ENCODE results near the gene DFFA. TPM values are rescaled to one million over a fixed set of nuclear protein-coding genes. Genes with fewer than 3 reads are reported as not detected.
A peak's percentile ranks its signal among the peaks of the same experiment; 100 is the strongest.
"Not testable (repeated sequence)": the region's sequence is repeated elsewhere in the genome, so short reads cannot be mapped to it uniquely, and the experiment has no call there.

Gene DFFA
- total RNA-seq, 1 donor from 2014 or later = 20.8 TPM

- ATAC-seq (ENCODE audit: poor library complexity) = no peak
- no peak for DNase-seq
- intact Hi-C loops (cut with DNase I) = no loop called here
Measured at GRCh38 chr1:10440794-10441193, 31.5 kb downstream of the DFFA start.

DNA sequence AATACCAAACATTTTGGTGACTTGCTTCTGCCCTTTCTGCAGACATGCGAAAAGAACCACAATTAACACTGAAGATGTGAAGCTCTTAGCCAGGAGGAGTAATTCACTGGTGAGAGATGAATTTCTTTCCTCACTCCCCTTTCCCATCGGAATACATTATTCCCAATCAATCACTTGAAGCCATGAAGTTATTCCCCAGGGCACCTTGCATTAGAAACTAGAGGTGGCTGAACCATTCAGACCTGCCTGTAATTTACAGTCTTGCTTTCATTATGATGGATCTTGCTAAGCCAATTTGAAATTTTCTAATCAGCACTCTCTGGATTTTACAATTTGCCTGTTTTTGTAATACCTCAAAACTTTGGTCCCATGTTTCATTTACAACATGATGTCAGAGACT is 32.0 kb downstream of the DFFA start:
- DNase-seq (no peak), ATAC-seq (ENCODE audit: poor library complexity) (no peak)
- intact Hi-C loops (cut with DNase I) = no loop called here

DNA sequence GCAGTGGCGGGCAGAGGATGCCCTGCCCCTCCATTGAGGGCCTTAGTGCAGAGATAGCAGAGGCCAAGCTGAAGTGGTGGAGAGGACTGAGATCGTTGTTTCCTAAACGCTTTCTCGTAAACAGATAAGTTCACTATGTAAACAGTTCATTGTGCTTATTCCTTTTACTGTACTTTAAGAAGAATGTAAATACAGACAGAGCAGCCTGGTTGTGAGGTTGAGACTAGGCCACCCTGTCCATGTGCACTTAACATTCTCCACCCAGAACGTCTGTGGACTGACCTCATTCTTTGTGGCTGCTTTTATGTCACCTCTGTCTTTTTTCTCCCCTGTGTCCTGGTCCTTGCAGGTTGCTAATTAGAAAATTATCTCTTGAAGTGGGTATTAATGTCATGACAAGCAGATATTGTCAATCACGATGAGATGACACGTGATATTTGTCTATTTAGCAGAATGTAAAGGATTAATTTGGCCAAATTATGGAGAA is 33.6 kb downstream of the DFFA start:
- ATAC-seq (ENCODE audit: poor library complexity) = no peak
- DNase-seq = no peak
- intact Hi-C loops (cut with DNase I) = loop anchor here (10.0 kb wide), 1 partner anchor 56 kb away; no protein-coding TSS in a partner anchor

DNA sequence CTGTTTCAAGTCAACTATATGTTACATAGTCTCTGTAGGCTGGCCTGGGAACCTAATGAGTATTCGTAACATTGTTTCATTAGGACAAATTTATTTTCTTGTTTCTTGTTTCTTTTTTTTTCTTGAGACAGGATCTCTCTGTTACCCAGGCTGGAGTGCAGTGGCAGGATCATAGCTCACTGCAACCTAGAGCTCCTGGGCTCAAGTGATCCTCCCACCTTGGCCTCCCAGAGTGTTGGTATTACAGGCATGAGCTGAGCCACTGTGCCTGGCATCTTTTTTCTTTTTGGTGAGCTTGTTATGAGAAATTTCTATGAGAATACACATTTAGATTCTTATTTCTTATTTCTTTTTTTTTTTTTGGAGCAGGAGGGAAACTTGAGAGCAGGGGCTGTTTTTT is 35.3 kb downstream of the DFFA start:
- no peak for DNase-seq
- intact Hi-C loops (cut with DNase I) = loop anchor here (10.0 kb wide), 1 partner anchor 58 kb away; no protein-coding TSS in a partner anchor
- ATAC-seq (ENCODE audit: poor library complexity) = no peak

DNA sequence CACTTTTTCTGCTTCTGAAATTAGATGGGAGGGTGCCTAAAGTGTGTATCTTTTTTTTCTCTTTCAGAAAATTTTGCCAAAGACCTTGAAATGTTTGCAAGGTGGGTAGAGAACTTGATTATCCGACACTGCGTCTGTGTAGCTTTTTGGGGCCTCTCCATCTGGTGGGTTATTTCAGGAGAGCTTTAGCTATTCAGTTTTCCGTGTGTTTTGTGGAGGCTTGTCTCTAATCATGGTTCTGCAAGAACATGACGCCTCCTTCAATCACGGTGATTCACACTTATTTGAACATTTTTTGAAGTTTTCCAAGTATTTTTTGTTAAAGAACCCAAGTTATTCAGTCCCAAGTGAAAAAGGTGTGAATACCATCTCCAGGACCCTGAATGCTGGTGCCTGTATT is 37.7 kb downstream of the DFFA start:
- intact Hi-C loops (cut with DNase I) = loop anchor here (10.0 kb wide), 1 partner anchor 60 kb away; no protein-coding TSS in a partner anchor
- ATAC-seq (ENCODE audit: poor library complexity) (no peak), DNase-seq (no peak)

DNA sequence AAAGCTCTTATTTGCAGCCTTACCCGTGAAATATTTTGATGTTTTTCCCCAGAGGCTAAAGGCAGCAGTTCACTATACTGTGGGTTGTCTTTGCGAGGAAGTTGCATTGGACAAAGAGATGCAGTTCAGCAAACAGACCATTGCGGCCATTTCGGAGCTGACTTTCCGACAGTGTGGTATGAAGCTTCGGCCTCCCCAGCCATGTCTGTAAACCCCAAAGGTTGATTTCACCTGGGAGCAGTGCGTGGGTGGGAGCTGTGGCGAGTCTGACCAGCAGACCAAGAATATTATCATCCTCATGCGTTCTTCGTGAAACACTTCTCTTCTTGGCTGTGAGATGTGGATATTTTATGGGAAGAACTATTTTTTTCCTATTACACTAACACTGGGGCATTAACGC is 38.5 kb downstream of the DFFA start:
- DNase-seq (no peak), ATAC-seq (ENCODE audit: poor library complexity) (no peak)
- intact Hi-C loops (cut with DNase I) = loop anchor here (10.0 kb wide), 1 partner anchor 61 kb away; no protein-coding TSS in a partner anchor

DNA sequence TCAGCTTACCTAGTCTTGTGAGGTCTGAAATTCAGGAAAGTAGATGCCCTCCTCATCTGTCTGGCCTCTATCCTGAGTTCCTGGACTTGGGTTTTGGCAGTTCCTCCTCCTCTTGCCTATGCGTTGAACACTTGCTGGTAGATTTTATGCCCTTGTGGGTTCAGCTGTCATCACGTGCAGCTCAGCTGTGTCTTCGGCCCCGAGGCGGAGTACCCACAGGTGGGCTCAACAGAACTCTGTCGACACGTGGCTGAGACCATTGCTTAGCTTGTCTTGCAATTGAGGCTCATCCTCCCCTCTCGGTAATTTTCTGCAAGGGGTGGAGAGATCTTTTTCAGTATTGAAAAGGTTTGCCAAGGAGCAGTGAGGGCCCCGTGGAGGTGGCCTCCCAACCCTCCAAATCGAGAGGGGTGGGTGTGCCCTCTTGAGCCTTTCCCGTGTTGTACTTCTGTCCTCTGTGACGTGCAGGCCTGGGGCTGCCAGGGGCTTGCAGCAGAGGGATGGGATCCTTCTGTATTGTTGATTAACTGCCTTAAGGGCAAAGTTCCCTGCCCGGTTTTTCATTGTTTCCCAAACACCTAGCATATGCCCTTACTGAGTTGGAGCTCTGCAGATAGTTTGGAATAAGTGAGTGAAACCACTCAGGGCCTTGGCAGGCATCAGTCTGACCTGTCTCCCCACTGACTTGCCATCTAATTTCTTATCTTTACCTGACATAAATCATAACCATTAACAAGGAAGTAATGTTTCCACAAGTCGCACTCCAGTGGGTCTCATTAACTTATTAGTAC is 39.2 kb downstream of the DFFA start:
- no peak for ATAC-seq (ENCODE audit: poor library complexity)
- intact Hi-C loops (cut with DNase I) = loop anchor here (10.0 kb wide), 1 partner anchor 62 kb away; no protein-coding TSS in a partner anchor
- DNase-seq = no peak

DNA sequence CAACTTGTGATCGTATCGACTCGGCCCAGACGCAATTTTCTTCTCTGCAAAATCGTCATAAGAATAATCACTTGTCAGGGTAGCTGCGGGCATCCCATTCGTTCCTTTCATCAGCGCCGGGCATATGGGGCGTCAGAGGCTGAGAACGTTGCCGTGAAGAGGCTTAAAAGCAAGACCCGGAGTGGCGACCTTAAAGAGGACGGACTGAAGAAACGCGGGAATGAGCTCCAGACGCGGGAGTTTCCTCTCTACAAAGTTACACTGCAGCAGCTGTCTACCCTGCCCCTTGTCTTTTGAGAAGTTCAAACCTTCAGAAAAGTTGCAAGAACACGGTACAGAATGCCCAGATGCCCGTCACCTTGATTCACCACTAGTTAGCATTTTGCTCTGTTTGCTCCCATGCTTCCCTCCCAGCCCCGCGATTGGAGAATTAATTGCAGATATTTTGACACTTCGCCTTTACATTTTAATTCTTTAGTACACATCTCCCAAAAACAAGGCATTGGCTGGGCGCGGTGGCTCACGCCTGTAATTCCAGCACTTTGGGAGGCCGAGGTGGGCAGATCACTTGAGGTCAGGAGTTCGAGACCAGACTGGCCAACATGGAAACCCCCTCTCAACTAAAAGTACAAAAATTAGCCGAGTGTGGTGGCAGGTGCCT is 41.1 kb downstream of the DFFA start:
- ATAC-seq (ENCODE audit: poor library complexity) = no peak
- intact Hi-C loops (cut with DNase I) = loop anchor here (10.0 kb wide), 1 partner anchor 64 kb away; no protein-coding TSS in a partner anchor

GRCh38 chr1:10430216-10431069 is 41.9 kb downstream of the DFFA start, which contains the start of gene CENPS:
Gene CENPS, plus strand, starts transcription at chr1:10430433. Its CDS starts 85 bp downstream, at chr1:10430518.
- peak; percentile 98 for ATAC-seq (ENCODE audit: poor library complexity)
- intact Hi-C loops (cut with DNase I) = loop anchor here (10.0 kb wide), 1 partner anchor 64 kb away; no protein-coding TSS in a partner anchor

More for the DNA sequence above, 41.1 kb downstream of the DFFA start:
- no peak for DNase-seq

GRCh38 chr1:10429868-10430215 is 42.5 kb downstream of the DFFA start:
- DNase-seq = no peak
- ATAC-seq (ENCODE audit: poor library complexity) = no peak
- intact Hi-C loops (cut with DNase I) = loop anchor here (2.0 to 10.0 kb wide), 3 partner anchors 53 to 803 kb away; no protein-coding TSS in a partner anchor

More at GRCh38 chr1:10430216-10431069, 41.9 kb downstream of the DFFA start, which contains the start of gene CENPS:
- DNase-seq = peak; percentile 95

DNA sequence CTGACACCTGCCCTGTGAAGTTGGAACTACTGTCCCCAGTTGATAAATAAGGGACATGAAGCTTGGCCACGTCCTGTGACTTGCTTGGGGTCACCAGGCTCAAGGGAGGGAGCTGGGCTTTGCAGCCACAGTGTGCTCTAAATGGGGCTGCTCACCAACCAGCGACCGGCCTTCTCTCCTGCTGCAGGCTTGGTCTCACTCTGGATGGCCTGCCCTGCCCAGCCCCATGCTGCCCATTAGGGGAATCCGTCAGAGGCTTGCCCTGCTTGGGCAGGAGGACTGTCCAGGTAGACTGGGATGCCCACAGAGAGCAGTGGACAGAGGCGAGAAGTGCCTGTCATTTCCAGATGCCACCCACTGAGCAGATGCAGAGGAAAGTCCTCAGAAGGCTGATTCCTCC is 43.3 kb downstream of the DFFA start:
- ATAC-seq (ENCODE audit: poor library complexity) = no peak
- intact Hi-C loops (cut with DNase I) = loop anchor here (2.0 kb wide), 2 partner anchors 52 to 802 kb away; no protein-coding TSS in a partner anchor

GRCh38 chr1:10426535-10426848 is 45.8 kb downstream of the DFFA start:
- ATAC-seq (ENCODE audit: poor library complexity); intact Hi-C loops (cut with DNase I); DNase-seq: not testable (repeated sequence)

More for the DNA sequence above, 43.3 kb downstream of the DFFA start:
- DNase-seq = no peak

DNA sequence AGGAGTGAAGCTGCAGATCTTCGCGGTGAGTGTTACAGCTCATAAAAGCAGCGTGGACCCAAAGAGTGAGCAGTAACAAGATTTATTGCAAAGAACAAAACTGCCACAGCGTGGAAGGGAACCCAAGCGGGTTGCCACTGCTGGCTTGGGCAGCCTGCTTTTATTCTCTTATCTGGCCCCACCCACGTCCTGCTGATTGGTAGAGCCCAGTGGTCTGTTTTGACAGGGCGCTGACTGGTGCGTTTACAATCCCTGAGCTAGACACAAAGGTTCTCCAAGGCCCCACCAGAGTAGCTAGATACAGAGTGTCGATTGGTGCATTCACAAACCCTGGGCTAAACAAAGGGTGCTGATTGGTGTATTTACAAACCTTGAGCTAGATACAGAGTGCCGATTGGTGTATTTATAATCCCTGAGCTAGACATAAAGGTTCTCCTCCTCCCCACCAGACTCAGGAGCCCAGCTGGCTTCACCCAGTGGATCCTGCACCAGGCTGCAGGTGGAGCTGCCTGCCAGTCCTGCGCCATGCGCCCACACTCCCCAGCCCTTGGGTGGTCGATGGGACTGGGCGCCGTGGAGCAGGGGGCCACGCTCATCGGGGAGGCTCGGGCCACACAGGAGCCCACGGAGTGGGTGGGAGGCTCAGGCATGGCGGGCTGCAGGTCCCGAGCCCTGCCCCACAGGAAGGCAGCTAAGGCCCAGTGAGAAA is 46.3 kb downstream of the DFFA start:
- DNase-seq; ATAC-seq (ENCODE audit: poor library complexity); intact Hi-C loops (cut with DNase I): not testable (repeated sequence)

- DNase-seq (no peak), ATAC-seq (ENCODE audit: poor library complexity) (no peak)
- intact Hi-C loops (cut with DNase I) = no loop called here
Measured at GRCh38 chr1:10424651-10425050, 47.7 kb downstream of the DFFA start.

DNA sequence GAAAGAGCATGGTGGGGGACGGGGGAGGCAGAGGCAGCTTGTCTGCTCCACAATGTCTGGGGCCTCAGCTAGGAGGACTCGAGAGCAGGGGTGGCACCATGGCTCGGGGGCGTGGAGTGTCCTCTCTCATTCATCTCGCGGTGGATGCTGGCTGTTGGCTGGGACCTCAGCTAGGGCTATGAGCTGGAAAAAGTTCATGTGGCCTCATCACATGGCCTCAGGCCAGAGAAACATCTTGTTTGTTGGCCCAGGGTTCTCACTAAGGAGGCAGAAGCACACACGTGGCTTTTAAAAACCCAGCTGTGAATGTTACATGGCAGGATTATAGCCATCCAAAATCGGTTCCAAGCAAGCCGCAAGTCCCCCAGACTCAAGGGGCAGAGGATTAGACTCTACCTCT is 48.3 kb downstream of the DFFA start:
- ATAC-seq (ENCODE audit: poor library complexity) (peak; percentile 31), DNase-seq (peak; percentile 68)
- intact Hi-C loops (cut with DNase I) = no loop called here

DNA sequence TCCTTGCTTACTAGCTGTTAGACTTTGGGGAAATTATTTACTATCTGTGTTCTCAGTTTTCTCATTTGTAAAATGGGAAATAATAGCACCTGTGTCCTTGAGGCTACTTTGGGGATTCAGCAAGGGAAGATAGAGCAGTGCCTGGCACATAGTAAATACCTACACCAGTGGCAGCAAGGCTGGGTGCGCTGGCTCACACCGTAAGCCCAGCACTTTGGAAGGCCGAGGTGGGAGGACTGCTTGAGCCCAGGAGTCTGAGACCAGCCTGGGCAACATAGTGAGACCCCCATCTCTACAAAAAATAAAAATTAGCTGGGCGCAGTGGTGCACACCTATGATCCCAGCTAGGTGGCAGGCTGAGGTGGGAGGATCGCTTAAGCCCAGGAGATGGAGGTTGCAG is 50.7 kb downstream of the DFFA start:
- intact Hi-C loops (cut with DNase I) = no loop called here
- ATAC-seq (ENCODE audit: poor library complexity) (no peak), DNase-seq (no peak)

- intact Hi-C loops (cut with DNase I) = no loop called here
- no peak for ATAC-seq (ENCODE audit: poor library complexity)
- no peak for DNase-seq
Measured at GRCh38 chr1:10419351-10419750, 53.0 kb downstream of the DFFA start.

DNA sequence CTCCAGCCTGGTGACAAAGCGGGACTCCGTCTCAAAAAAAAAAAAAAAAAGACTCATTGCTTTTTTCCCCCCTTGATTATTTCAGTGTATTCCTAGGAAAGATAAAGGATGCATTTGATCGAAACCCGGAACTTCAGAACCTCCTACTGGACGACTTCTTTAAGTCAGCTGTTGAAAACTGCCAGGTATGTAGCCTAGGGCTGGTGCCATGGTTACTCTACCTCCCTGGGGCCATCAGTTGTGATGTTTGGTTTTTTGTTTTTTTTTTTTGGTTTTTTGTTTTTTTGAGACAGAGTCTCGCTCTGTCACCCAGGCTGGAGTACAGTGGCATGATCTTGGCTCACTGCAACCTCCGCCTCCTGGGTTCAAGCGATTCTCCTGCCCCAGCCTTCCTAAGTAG is 53.6 kb downstream of the DFFA start:
- ATAC-seq (ENCODE audit: poor library complexity); DNase-seq; intact Hi-C loops (cut with DNase I): not testable (repeated sequence)

Measured in Right ventricle myocardium superior (tissue), 1 donor.